ENCODE results near the gene DNTT.

Gene DNTT

GRCh38 chr10:96341219-96342182, 37.3 kb downstream of the DNTT start:
- no peak for DNase-seq (ENCODE audit: low read depth in 1 of 2, low spot score in 1 of 2)

- no peak for DNase-seq (ENCODE audit: low read depth in 1 of 2, low spot score in 1 of 2)
These were observed 38.2 kb downstream of the DNTT start for GRCh38 chr10:96342402-96342801.

DNA sequence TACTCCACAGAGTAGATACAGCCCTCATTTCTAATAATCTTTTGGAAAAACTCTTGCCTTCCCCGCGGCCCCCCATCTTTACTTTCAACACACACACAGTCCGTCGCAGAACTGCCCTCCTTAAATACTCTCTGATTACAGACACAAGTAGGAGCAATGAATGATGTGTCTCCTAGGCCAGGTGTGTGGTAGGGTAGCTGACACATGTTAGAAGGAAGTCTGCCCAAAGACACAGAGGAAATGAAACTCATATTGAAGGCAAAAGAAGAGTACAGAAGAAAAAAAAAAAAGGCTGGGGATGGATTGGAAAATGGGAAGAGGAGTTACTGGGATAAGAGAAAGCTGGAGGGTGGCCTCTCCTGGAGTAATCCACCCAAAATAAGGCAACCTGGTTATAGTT, 39.9 kb downstream of the DNTT start:
- DNase-seq (ENCODE audit: low read depth in 1 of 2, low spot score in 1 of 2) = no peak

DNA sequence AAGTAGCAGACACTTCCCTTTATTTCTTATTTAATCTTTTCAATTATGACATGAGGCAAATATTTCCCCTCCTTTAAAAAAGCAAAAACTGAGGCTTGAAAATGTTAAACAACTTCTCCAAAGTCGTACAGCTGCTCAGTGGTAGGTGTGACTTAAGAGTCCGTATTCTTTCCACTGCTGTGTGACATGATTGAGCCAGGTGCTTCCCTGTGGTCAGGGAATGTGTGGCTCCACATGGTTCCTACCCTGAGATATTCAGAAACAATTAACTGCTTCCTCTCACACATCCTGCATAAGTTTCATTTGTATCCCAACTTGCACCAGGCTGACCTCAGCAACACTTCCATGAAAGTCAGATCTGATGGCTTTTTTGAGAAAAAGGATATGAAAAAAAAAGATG, 41.0 kb downstream of the DNTT start:
- DNase-seq (ENCODE audit: low read depth in 1 of 2, low spot score in 1 of 2) = no peak

- no peak for DNase-seq (ENCODE audit: low read depth in 1 of 2, low spot score in 1 of 2)
These were observed 42.1 kb downstream of the DNTT start for GRCh38 chr10:96346295-96346694.

GRCh38 chr10:96352027-96352426, 47.8 kb downstream of the DNTT start:
- no peak for DNase-seq (ENCODE audit: low read depth in 1 of 2, low spot score in 1 of 2)

DNA sequence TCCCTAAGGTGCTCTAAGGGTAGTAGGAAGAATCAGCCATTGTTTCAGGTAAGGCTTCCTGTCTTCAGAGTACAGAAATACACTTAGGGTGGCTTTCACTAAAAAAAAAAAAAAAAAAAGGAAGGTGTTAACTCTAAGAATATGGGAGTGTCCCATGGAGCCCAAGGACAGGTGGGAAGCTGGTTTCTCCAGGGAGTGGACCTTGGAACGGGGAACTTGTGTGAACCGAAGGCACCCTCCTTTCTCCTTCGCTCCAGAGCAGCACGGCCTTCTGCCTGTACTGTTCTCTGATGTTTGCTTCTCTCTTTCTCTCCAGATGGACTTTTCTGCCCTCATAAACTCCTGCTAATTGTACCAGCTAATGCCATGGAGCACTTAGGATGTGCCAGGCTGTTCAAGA, 48.3 kb downstream of the DNTT start:
- DNase-seq (ENCODE audit: low read depth in 1 of 2, low spot score in 1 of 2) = no peak

DNA sequence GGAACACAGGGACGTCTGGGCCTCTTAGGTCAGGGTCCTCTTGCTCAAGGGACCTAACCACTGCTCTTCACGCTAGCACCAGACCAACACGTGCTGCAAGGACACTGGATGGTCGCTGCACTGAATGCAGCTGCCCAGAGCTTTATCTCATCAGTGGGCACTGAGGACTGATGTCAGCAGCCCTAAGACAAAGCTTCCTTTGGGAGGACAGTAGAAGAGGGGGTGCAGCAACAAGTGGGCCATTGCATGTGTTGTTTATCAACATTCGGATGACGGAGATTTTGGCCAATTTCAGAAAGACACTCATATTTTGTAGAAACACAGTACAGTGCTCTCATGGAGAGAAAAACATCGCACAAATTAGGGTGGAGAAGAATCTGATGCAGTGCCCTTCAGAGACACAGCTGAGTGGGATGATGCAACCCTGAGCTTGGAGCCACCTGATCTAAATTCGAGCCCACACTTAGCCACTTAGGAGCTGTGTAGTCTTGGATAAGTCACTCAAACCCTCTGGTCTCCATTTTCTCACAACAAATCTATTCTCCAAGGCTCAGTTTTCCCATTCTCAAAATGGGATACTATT, 52.9 kb downstream of the DNTT start:
- no peak for DNase-seq (ENCODE audit: low read depth in 1 of 2, low spot score in 1 of 2)

- DNase-seq (ENCODE audit: low read depth in 1 of 2, low spot score in 1 of 2) = no peak
These were observed 54.8 kb downstream of the DNTT start, which contains the start of gene OPALIN for GRCh38 chr10:96358851-96359540. OPALIN (minus strand) TSS chr10:96359002; CDS start chr10:96358896, 106 bp downstream.

DNA sequence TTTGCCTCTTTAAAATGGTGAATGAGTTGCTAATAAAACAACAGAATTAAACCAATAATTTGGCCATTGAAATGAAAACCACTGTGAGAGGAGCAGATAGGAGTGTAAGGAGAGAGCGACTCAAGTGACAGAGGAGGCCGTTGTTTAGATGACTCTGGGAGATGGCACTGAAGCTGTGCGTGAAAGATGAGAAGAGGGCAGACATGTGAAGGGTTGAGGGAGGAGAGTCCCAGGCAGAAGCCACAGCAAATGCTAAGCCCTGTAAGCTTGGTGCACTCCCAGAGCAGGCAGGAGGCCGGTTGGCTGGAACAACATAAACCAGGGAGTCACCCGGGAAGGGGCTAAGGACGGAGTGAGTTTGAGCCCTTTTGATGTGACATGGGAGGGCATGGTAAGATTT, 55.4 kb downstream of the DNTT start:
- no peak for DNase-seq (ENCODE audit: low read depth in 1 of 2, low spot score in 1 of 2)

DNA sequence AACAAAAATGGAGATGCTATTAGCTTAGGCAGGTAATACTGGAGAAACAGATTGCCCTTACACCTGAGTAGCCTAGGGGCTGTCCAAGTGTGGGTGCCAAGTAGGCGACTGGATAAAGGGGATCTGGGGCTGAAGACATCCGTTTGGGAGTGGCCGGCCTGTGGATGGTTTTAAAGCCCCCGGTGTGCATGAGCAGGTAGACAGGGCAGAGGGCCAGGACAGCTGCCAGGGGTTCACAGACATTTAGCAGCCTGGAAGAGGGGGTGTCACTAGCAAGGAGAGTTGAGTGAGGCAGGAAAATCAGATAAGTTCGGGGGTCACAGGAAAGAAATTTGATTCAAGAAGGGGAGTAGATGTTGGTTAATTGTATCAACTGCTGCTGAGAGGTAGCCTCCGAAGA, 56.1 kb downstream of the DNTT start:
- DNase-seq (ENCODE audit: low read depth in 1 of 2, low spot score in 1 of 2) = no peak

GRCh38 chr10:96360766-96361165, 56.5 kb downstream of the DNTT start:
- DNase-seq (ENCODE audit: low read depth in 1 of 2, low spot score in 1 of 2) = no peak

DNA sequence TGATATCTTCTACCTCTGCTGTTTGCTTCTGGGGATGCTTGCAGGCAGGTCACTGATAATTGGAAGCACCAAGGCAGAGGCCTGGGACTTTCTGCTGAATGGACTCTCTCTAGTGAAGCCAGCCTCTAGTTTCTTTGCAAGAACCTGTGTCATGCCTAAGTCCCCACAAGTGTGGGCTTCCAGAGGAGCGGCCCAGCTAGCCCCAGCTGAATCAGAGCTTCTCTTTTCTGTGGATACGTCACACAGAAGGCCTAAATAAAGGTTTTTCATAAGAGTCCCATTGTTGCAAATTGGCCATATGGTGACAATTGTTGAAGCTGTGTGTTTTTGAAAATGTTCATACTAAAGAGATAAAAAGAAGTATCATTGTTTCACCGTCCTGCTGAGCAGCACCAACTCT, 61.3 kb downstream of the DNTT start:
- DNase-seq (ENCODE audit: low read depth in 1 of 2, low spot score in 1 of 2) = no peak

- DNase-seq (ENCODE audit: low read depth in 1 of 2, low spot score in 1 of 2) = no peak
These were observed 62.3 kb downstream of the DNTT start for GRCh38 chr10:96366508-96366907.

GRCh38 chr10:96367470-96367869, 63.2 kb downstream of the DNTT start:
- DNase-seq (ENCODE audit: low read depth in 1 of 2, low spot score in 1 of 2) = no peak

- no peak for DNase-seq (ENCODE audit: low read depth in 1 of 2, low spot score in 1 of 2)
These were observed 64.7 kb downstream of the DNTT start for GRCh38 chr10:96368971-96369370.

- no peak for DNase-seq (ENCODE audit: low read depth in 1 of 2, low spot score in 1 of 2)
These were observed 65.8 kb downstream of the DNTT start for GRCh38 chr10:96369890-96370583.

GRCh38 chr10:96370584-96371157, 66.4 kb downstream of the DNTT start:
- DNase-seq (ENCODE audit: low read depth in 1 of 2, low spot score in 1 of 2) = peak in 1 of 2 donors; percentile 13

GRCh38 chr10:96371356-96371755, 67.1 kb downstream of the DNTT start:
- no peak for DNase-seq (ENCODE audit: low read depth in 1 of 2, low spot score in 1 of 2)

- no peak for DNase-seq (ENCODE audit: low read depth in 1 of 2, low spot score in 1 of 2)
These were observed 69.8 kb downstream of the DNTT start for GRCh38 chr10:96374004-96374403.

DNA sequence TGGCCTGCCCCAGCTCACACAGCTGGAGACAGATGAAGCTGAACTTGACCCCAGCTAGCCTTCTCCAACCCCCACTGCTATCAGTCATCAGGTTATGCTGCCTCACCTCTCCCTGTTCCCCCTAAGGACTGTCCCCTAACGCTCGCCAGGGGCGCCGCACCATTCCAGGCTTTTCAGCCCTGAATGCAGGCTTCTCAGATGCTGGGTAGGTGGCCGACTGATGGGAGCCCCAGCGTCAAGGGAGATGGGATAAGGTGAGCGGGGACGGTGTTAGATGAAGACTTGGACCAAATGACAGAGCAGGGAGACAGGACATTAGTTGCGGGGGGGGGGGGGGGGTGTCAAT, 70.4 kb downstream of the DNTT start:
- DNase-seq (ENCODE audit: low read depth in 1 of 2, low spot score in 1 of 2) = no peak

Data from stimulated activated CD4-positive, alpha-beta T cell treated with anti-CD3 and anti-CD28 coated beads, Interleukin-15, amount 100 ng/mL, for 1 hour (primary cell).